Measurements from ENCODE around the gene PERM1. TPM values are rescaled to one million over a fixed set of nuclear protein-coding genes. Genes with fewer than 3 reads are reported as not detected.

The PERM1 gene
- total RNA-seq, 1 experiment from 2014 or later = 0.39 TPM

DNA sequence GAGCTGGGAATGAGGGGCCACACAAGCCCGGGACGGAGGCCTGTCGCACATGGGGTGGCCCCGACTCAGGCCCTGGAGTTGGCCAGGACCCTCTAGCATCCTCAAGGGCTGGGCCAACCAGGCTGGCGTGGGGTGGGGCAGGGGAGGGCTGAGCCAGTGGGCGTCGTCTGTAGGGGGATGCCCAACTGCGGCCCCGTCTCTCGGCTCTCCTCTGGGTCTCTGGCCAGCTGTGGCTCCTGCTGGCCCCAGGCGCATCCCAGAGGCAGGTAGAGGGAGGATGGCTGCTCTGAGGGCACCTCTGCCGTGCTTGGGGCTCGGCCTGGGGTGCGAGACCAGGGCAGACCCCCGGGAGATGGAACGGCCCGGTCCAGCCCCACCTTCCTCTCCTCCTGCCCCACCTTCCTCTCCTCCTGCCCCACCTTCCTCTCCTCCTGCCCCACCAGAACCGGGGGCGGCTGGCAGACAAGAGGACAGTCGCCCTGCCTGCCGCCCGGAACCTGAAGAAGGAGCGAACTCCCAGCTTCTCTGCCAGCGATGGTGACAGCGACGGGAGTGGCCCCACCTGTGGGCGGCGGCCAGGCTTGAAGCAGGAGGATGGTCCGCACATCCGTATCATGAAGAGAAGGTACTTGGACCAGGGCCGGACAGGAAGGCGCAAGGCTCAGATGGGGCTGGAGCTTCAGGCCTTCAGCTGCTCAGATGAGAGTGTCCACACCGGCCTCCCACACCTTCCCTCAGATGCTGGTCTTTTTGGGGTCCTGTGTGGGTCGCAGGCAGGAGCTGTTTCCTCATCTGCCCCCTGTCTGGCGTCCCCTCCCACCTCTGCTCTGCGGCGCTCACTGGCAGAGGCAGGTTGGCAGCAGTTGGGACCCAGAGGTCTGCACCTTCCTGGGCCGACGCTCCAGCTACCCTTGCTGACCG, 51.9 kb downstream of the PERM1 start:
- peaks cover 14% of the 10 kb centered on the region; the same call in 1 of the 2 replicates for H3K27me3 ChIP-seq (ENCODE audit: insufficient read depth, low read length)
- ChIA-PET POLR2A (no interaction called here), RAD21 (ENCODE audit: low non-redundant PET in 1 of 2, low total read pairs in 2 of 2, uncharacterized antibody in 2 of 2, unreplicated experiment in 2 of 2) (no interaction called here), CTCF (no interaction called here)
- no peaks in the 10 kb centered on the region for H3K79me2 ChIP-seq (ENCODE audit: insufficient read depth, low read length)
- H4K20me1 ChIP-seq (ENCODE audit: insufficient read depth) = no peaks in the 10 kb centered on the region
- ATAC-seq = no peak
- H3K9me3 ChIP-seq (ENCODE audit: control insufficient read depth in 1 of 2, insufficient read depth in 1 of 2, low read depth in 1 of 2, low read length in 2 of 2) = no peaks in the 10 kb centered on the region
- intact Hi-C loops (cut with micrococcal nuclease) = no loop called here
- no TSS peak for BruUV-seq (replicated peaks)
- H3K9me2 ChIP-seq (ENCODE audit: insufficient read depth) = no peaks in the 10 kb centered on the region
- H2AFZ ChIP-seq (ENCODE audit: low read depth, low read length, poor library complexity, severe bottlenecking) = no peak overlapping the region
- peaks cover 12 to 13% of the 10 kb centered on the region in 2 experiments for H3K4me1 ChIP-seq (ENCODE audit: control insufficient read depth in 1 of 2, insufficient read depth in 2 of 2, low read length in 2 of 2)
- H3K36me3 ChIP-seq (ENCODE audit: control insufficient read depth in 1 of 2, insufficient read depth in 2 of 2, low read length in 2 of 2) = no peaks in the 10 kb centered on the region
- DNase-seq (ENCODE audit: low read depth, low spot score) = no peak
- TF ChIP-seq SIN3A (IDR thresholded peaks at IDR 0.05; ENCODE audit: low read depth) = no peak
- no peak for TF ChIP-seq JUND (IDR thresholded peaks at IDR 0.05)
- no peak for TF ChIP-seq RAD21 (IDR thresholded peaks at IDR 0.05; ENCODE audit: low read depth)
- TF ChIP-seq CEBPB (IDR thresholded peaks at IDR 0.05; ENCODE audit: low read depth) = no peak
- no peak overlapping the region for H3K4me3 ChIP-seq (replicated peaks in 1 of 2; ENCODE audit: low read depth in 1 of 2, low read length in 2 of 2)
- H3K27ac ChIP-seq (ENCODE audit: low read depth, low read length) = no peak overlapping the region
- H3K9ac ChIP-seq (ENCODE audit: low read length) = no peak overlapping the region
- H3K4me2 ChIP-seq (ENCODE audit: low read length) = no peak overlapping the region

DNA sequence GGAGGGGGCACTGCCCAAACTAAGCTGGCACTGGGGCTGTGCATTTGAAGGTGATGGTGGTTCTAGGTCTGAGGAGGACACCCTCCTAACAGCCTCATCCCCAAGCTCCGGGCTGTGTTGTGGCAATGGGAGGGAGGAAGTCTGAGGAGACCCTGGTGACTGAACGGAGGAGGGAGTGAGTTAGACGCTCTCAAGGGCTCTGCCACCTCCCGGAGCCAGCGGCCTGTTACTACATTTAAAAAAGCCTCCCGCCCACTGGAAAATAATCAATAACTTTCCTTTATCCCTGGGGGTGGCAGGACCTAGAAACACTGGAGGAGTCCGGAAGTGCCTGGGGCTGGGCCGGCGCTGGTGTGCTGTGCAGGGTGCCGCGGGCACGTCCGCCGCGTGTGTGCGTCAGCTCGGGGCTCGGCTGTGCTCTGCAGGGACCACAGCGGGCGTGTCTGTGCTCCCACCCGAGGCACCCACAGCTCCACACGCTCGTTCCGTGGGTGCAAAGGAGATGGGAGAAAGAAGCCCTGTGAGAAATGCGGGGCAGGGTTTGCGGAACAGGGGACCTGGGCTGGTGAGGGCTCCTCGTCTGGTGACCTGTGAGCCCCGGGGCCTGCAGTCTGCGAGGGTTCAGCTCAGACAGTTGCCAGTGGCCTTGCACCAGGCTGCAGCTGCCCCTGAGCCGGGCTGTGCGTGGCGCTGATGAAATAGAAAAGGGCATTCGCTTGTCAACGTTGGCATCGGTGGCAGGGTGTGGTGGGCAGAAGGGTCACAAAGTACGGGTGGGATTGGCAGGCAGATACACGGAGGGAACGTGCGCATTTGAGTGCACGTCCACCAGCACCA, 52.9 kb downstream of the PERM1 start:
- Histone ChIP-seq H3K4me2 (ENCODE audit: low read length) (no peak overlapping the region), H3K27ac (ENCODE audit: low read depth, low read length) (no peak overlapping the region), H4K20me1 (ENCODE audit: insufficient read depth) (no peaks in the 10 kb centered on the region), H3K4me3 (replicated peaks in 1 of 2; ENCODE audit: low read depth in 1 of 2, low read length in 2 of 2) (no peak overlapping the region), H2AFZ (ENCODE audit: low read depth, low read length, poor library complexity, severe bottlenecking) (no peak overlapping the region), H3K9ac (ENCODE audit: low read length) (no peak overlapping the region), H3K79me2 (ENCODE audit: insufficient read depth, low read length) (no peaks in the 10 kb centered on the region), H3K36me3 (ENCODE audit: control insufficient read depth in 1 of 2, insufficient read depth in 2 of 2, low read length in 2 of 2) (no peaks in the 10 kb centered on the region), H3K9me2 (ENCODE audit: insufficient read depth) (no peaks in the 10 kb centered on the region), H3K4me1 (ENCODE audit: control insufficient read depth in 1 of 2, insufficient read depth in 2 of 2, low read length in 2 of 2) (peaks cover 12 to 18% of the 10 kb centered on the region in 2 experiments), H3K9me3 (ENCODE audit: control insufficient read depth in 1 of 2, insufficient read depth in 1 of 2, low read depth in 1 of 2, low read length in 2 of 2) (no peaks in the 10 kb centered on the region), H3K27me3 (ENCODE audit: insufficient read depth, low read length) (peaks cover 13% of the 10 kb centered on the region; the same call in 1 of the 2 replicates)
- no peak for DNase-seq (ENCODE audit: low read depth, low spot score)
- BruUV-seq (replicated peaks) = no TSS peak
- ATAC-seq = no peak
- ChIA-PET POLR2A (no interaction called here), CTCF (interaction anchor here (0.9 kb wide), 1 partner anchor 9 kb away, joined by 3 read pairs; no protein-coding TSS in a partner anchor), RAD21 (ENCODE audit: low non-redundant PET in 1 of 2, low total read pairs in 2 of 2, uncharacterized antibody in 2 of 2, unreplicated experiment in 2 of 2) (interaction anchor here in 1 of 2 experiments (1.3 kb wide), 1 partner anchor 9 kb away, joined by 3 read pairs; no protein-coding TSS in a partner anchor)
- no peak for TF ChIP-seq CEBPB (IDR thresholded peaks at IDR 0.05; ENCODE audit: low read depth)
- no peak for TF ChIP-seq SIN3A (IDR thresholded peaks at IDR 0.05; ENCODE audit: low read depth)
- TF ChIP-seq SRF (IDR thresholded peaks at IDR 0.05; ENCODE audit: low read depth) = no peak
- no peak for TF ChIP-seq EGR1 (IDR thresholded peaks at IDR 0.05; ENCODE audit: low read depth)
- no peak for TF ChIP-seq POLR2A (IDR thresholded peaks at IDR 0.05; ENCODE audit: borderline replicate concordance, extremely low read depth, insufficient read depth, insufficient read length)
- TF ChIP-seq, protein P1, sequence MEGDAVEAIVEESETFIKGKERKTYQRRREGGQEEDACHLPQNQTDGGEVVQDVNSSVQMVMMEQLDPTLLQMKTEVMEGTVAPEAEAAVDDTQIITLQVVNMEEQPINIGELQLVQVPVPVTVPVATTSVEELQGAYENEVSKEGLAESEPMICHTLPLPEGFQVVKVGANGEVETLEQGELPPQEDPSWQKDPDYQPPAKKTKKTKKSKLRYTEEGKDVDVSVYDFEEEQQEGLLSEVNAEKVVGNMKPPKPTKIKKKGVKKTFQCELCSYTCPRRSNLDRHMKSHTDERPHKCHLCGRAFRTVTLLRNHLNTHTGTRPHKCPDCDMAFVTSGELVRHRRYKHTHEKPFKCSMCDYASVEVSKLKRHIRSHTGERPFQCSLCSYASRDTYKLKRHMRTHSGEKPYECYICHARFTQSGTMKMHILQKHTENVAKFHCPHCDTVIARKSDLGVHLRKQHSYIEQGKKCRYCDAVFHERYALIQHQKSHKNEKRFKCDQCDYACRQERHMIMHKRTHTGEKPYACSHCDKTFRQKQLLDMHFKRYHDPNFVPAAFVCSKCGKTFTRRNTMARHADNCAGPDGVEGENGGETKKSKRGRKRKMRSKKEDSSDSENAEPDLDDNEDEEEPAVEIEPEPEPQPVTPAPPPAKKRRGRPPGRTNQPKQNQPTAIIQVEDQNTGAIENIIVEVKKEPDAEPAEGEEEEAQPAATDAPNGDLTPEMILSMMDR (IDR thresholded peaks at IDR 0.05 in 2 of 3, conservative IDR thresholded peaks at IDR 0.05 in 1 of 3; ENCODE audit: borderline replicate concordance in 1 of 3, insufficient read depth in 1 of 3, low read depth in 2 of 3, low read length in 2 of 3) = no peak
- TF ChIP-seq TCF7L2 (IDR thresholded peaks at IDR 0.05; ENCODE audit: borderline replicate concordance, extremely low read depth, insufficient read depth, insufficient read length) = no peak
- TF ChIP-seq, protein P2, sequence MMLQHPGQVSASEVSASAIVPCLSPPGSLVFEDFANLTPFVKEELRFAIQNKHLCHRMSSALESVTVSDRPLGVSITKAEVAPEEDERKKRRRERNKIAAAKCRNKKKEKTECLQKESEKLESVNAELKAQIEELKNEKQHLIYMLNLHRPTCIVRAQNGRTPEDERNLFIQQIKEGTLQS (IDR thresholded peaks at IDR 0.05) = no peak
- no peak for TF ChIP-seq SP1 (IDR thresholded peaks at IDR 0.05; ENCODE audit: low read depth)
- no peak for TF ChIP-seq YY1 (IDR thresholded peaks at IDR 0.05; ENCODE audit: extremely low read depth, insufficient replicate concordance, low read depth, low read length)
- TF ChIP-seq JUND (IDR thresholded peaks at IDR 0.05) = no peak
- intact Hi-C loops (cut with micrococcal nuclease) = no loop called here

Measured in HCT116 (cell line).